Colonic mucosa (tissue), 4 donors: Measurements from ENCODE around the gene FGD5. TPM values are rescaled to one million over a fixed set of nuclear protein-coding genes. Genes with fewer than 3 reads are reported as not detected.

ENCODE experiments used
- DNase-seq: peaks from one replicate; pipeline ENCODE4 v3.0.0-alpha.2; 2020
- H3K27ac ChIP-seq: fragments of 200-600 bp; one replicate; pipeline ENCODE4 v1.8.0; 2021
- H3K27me3 ChIP-seq: fragments of 200-600 bp; one replicate; pipeline ENCODE4 v1.8.0; 2021
- H3K36me3 ChIP-seq: fragments of 200-600 bp; one replicate; pipeline ENCODE4 v1.8.0; 2021
- H3K4me1 ChIP-seq: fragments of 200-600 bp; one replicate; pipeline ENCODE4 v1.8.0; 2021; ENCODE audit warnings: mild to moderate bottlenecking
- H3K4me3 ChIP-seq: fragments of 200-600 bp; one replicate; pipeline ENCODE4 v1.8.0; 2021
- H3K9ac ChIP-seq, 2 donors: one replicate each; pipeline ENCODE4 v1.7.0; 2013; ENCODE audit warnings: control low read depth in 2 of 2, low read depth in 2 of 2, low read length in 2 of 2
- H3K9me3 ChIP-seq: fragments of 200-600 bp; one replicate; pipeline ENCODE4 v1.8.0; 2021
- CTCF ChIP-seq: fragments of 200-600 bp; IDR thresholded peaks from one replicate; pipeline ENCODE4 v1.8.0; 2022; ENCODE audit warnings: antibody characterized with exemption, mild to moderate bottlenecking
- intact Hi-C: fragments of 100-400 bp; cut with DNase I; formaldehyde crosslinking; loops from one replicate; pipeline ENCODE4 v1.14.1; 2022
- total RNA-seq, 2 donors: library from RNA; stranded (reverse); fragmentation: NEBNext Ultra II Directional in 1 of 2; extraction: Animal tissue kit (Norgen Biotek cat#: 25700) in 1 of 2; gene quantifications; one replicate each; pipeline ENCODE4 v1.2.1, GENCODE V29; 2021
- donor health status: healthy.
- donor health status: DM: no; HTN: no; CAD: no.
- donor health status: DM: no; HTN: no; CAD: no.

The FGD5 gene
- total RNA-seq, 2 donors from 2014 or later, result 4.4 to 8.7 TPM

- TF ChIP-seq CTCF, result no peak
- Histone ChIP-seq H3K4me3 (no peak overlapping the region), H3K36me3 (no peaks in the 10 kb centered on the region), H3K27ac (no peak overlapping the region), H3K4me1 (no peaks in the 10 kb centered on the region), H3K27me3 (no peaks in the 10 kb centered on the region), H3K9ac (no peak overlapping the region), H3K9me3 (no peaks in the 10 kb centered on the region)
- intact Hi-C loops, result no loop called here
- no peak for DNase-seq
Observed at GRCh38 chr3:14894085-14894484, 75.3 kb downstream of the FGD5 start.

GRCh38 chr3:14897266-14897665, 78.5 kb downstream of the FGD5 start:
- no peaks in the 10 kb centered on the region for H3K9me3 ChIP-seq
- H3K27ac ChIP-seq, result no peak overlapping the region
- H3K27me3 ChIP-seq, result no peaks in the 10 kb centered on the region
- TF ChIP-seq CTCF, result no peak
- H3K4me1 ChIP-seq, result no peaks in the 10 kb centered on the region
- H3K9ac ChIP-seq, result no peak overlapping the region
- H3K4me3 ChIP-seq, result no peak overlapping the region
- H3K36me3 ChIP-seq, result no peaks in the 10 kb centered on the region
- intact Hi-C loops, result no loop called here
- no peak for DNase-seq

- no peak for DNase-seq
- no peak for TF ChIP-seq CTCF
- no peak overlapping the region for H3K27ac ChIP-seq
- intact Hi-C loops, result no loop called here
- H3K36me3 ChIP-seq, result no peaks in the 10 kb centered on the region
- H3K4me1 ChIP-seq, result no peaks in the 10 kb centered on the region
- H3K4me3 ChIP-seq, result no peak overlapping the region
- no peaks in the 10 kb centered on the region for H3K27me3 ChIP-seq
- H3K9ac ChIP-seq, result no peak overlapping the region
- no peaks in the 10 kb centered on the region for H3K9me3 ChIP-seq
Observed at GRCh38 chr3:14898929-14899328, 80.2 kb downstream of the FGD5 start.

- H3K4me3 ChIP-seq, result no peak overlapping the region
- no peaks in the 10 kb centered on the region for H3K36me3 ChIP-seq
- intact Hi-C loops, result no loop called here
- no peak for TF ChIP-seq CTCF
- DNase-seq, result peak; percentile 40
- no peaks in the 10 kb centered on the region for H3K4me1 ChIP-seq
- no peak overlapping the region for H3K9ac ChIP-seq
- H3K27ac ChIP-seq, result no peak overlapping the region
- no peaks in the 10 kb centered on the region for H3K9me3 ChIP-seq
- H3K27me3 ChIP-seq, result no peaks in the 10 kb centered on the region
Observed at GRCh38 chr3:14899993-14900618, 81.3 kb downstream of the FGD5 start.

- H3K27ac ChIP-seq, result no peak overlapping the region
- no peak overlapping the region for H3K4me3 ChIP-seq
- H3K9ac ChIP-seq, result no peak overlapping the region
- intact Hi-C loops, result no loop called here
- H3K4me1 ChIP-seq, result no peaks in the 10 kb centered on the region
- no peaks in the 10 kb centered on the region for H3K27me3 ChIP-seq
- H3K36me3 ChIP-seq, result no peaks in the 10 kb centered on the region
- no peaks in the 10 kb centered on the region for H3K9me3 ChIP-seq
- no peak for TF ChIP-seq CTCF
- no peak for DNase-seq
Observed at GRCh38 chr3:14900881-14901873, 82.4 kb downstream of the FGD5 start.
